ENCODE results near the gene ADGRA3.

The ADGRA3 gene

GRCh38 chr4:22514481-22514880, 1.4 kb downstream of the ADGRA3 start:
- peaks cover 54% of the 10 kb centered on the region for H3K79me2 ChIP-seq (ENCODE audit: insufficient read depth, low read length)
- peak overlapping the region; percentile 83 for H3K4me3 ChIP-seq (ENCODE audit: low read length, poor library complexity, severe bottlenecking)
- H3F3A ChIP-seq (ENCODE audit: low read depth): no peaks in the 10 kb centered on the region

GRCh38 chr4:22514001-22514400, 1.9 kb downstream of the ADGRA3 start:
- no peaks in the 10 kb centered on the region for H3K9me3 ChIP-seq (ENCODE audit: insufficient read depth, low read depth, low read length)
- H3K4me1 ChIP-seq (ENCODE audit: insufficient read depth, low read length, poor library complexity, severe bottlenecking): peaks cover 51% of the 10 kb centered on the region
- peak overlapping the region; percentile 83 for H3K4me3 ChIP-seq (ENCODE audit: low read length, poor library complexity, severe bottlenecking)
- no peak overlapping the region for H2AFZ ChIP-seq (ENCODE audit: low read length)
- H3K9ac ChIP-seq (ENCODE audit: low read depth, low read length, poor library complexity, severe bottlenecking): peak overlapping the region; percentile 66
- peak overlapping the region; percentile 92 for H3K4me2 ChIP-seq (ENCODE audit: low read depth, low read length, poor library complexity, severe bottlenecking)
- no peaks in the 10 kb centered on the region for H3F3A ChIP-seq (ENCODE audit: low read depth)
- peaks cover 40% of the 10 kb centered on the region for H4K20me1 ChIP-seq (ENCODE audit: insufficient read depth, low read length, poor library complexity, severe bottlenecking)
- TF ChIP-seq CTCF (conservative IDR thresholded peaks at IDR 0.05; ENCODE audit: low read length) (no peak), EZH2phosphoT487 (IDR thresholded peaks at IDR 0.05; ENCODE audit: borderline replicate concordance) (no peak)
- no peaks in the 10 kb centered on the region for H3K27me3 ChIP-seq (ENCODE audit: insufficient read depth, low read length, poor library complexity, severe bottlenecking)
- H3K79me2 ChIP-seq (ENCODE audit: insufficient read depth, low read length): peaks cover 56% of the 10 kb centered on the region
- no peaks in the 10 kb centered on the region for H3K36me3 ChIP-seq (ENCODE audit: insufficient read depth, low read length)
- no peaks in the 10 kb centered on the region for H3K9me2 ChIP-seq (replicated peaks; ENCODE audit: low read depth, low read length)

More at GRCh38 chr4:22514481-22514880, 1.4 kb downstream of the ADGRA3 start:
- Histone ChIP-seq H3K4me2 (ENCODE audit: low read depth, low read length, poor library complexity, severe bottlenecking) (peak overlapping the region; percentile 92), H3K9me3 (ENCODE audit: insufficient read depth, low read depth, low read length) (no peaks in the 10 kb centered on the region), H2AFZ (ENCODE audit: low read length) (peak overlapping the region; percentile 76; the same call in 1 of the 2 replicates), H3K36me3 (ENCODE audit: insufficient read depth, low read length) (no peaks in the 10 kb centered on the region), H3K9ac (ENCODE audit: low read depth, low read length, poor library complexity, severe bottlenecking) (peak overlapping the region; percentile 66), H3K9me2 (replicated peaks; ENCODE audit: low read depth, low read length) (no peaks in the 10 kb centered on the region), H4K20me1 (ENCODE audit: insufficient read depth, low read length, poor library complexity, severe bottlenecking) (peaks cover 40% of the 10 kb centered on the region), H3K4me1 (ENCODE audit: insufficient read depth, low read length, poor library complexity, severe bottlenecking) (peaks cover 51% of the 10 kb centered on the region), H3K27me3 (ENCODE audit: insufficient read depth, low read length, poor library complexity, severe bottlenecking) (no peaks in the 10 kb centered on the region)
- TF ChIP-seq EZH2phosphoT487 (IDR thresholded peaks at IDR 0.05; ENCODE audit: borderline replicate concordance): no peak
- no peak for TF ChIP-seq CTCF (conservative IDR thresholded peaks at IDR 0.05; ENCODE audit: low read length)

GRCh38 chr4:22512306-22512705, 3.6 kb downstream of the ADGRA3 start:
- Histone ChIP-seq H3F3A (ENCODE audit: low read depth) (no peaks in the 10 kb centered on the region), H3K27me3 (ENCODE audit: insufficient read depth, low read length, poor library complexity, severe bottlenecking) (no peaks in the 10 kb centered on the region), H3K4me3 (ENCODE audit: low read length, poor library complexity, severe bottlenecking) (peak overlapping the region; percentile 83), H4K20me1 (ENCODE audit: insufficient read depth, low read length, poor library complexity, severe bottlenecking) (peaks cover 40% of the 10 kb centered on the region), H3K9me3 (ENCODE audit: insufficient read depth, low read depth, low read length) (no peaks in the 10 kb centered on the region), H3K4me1 (ENCODE audit: insufficient read depth, low read length, poor library complexity, severe bottlenecking) (peaks cover 57% of the 10 kb centered on the region), H3K4me2 (ENCODE audit: low read depth, low read length, poor library complexity, severe bottlenecking) (peak overlapping the region; percentile 92), H2AFZ (ENCODE audit: low read length) (no peak overlapping the region), H3K79me2 (ENCODE audit: insufficient read depth, low read length) (peaks cover 73% of the 10 kb centered on the region), H3K9ac (ENCODE audit: low read depth, low read length, poor library complexity, severe bottlenecking) (peak overlapping the region; percentile 8), H3K9me2 (replicated peaks; ENCODE audit: low read depth, low read length) (no peaks in the 10 kb centered on the region), H3K36me3 (ENCODE audit: insufficient read depth, low read length) (no peaks in the 10 kb centered on the region)
- TF ChIP-seq EZH2phosphoT487 (IDR thresholded peaks at IDR 0.05; ENCODE audit: borderline replicate concordance): no peak
- no peak for TF ChIP-seq CTCF (conservative IDR thresholded peaks at IDR 0.05; ENCODE audit: low read length)
